ENCODE measurements around the gene METTL8.

DNA sequence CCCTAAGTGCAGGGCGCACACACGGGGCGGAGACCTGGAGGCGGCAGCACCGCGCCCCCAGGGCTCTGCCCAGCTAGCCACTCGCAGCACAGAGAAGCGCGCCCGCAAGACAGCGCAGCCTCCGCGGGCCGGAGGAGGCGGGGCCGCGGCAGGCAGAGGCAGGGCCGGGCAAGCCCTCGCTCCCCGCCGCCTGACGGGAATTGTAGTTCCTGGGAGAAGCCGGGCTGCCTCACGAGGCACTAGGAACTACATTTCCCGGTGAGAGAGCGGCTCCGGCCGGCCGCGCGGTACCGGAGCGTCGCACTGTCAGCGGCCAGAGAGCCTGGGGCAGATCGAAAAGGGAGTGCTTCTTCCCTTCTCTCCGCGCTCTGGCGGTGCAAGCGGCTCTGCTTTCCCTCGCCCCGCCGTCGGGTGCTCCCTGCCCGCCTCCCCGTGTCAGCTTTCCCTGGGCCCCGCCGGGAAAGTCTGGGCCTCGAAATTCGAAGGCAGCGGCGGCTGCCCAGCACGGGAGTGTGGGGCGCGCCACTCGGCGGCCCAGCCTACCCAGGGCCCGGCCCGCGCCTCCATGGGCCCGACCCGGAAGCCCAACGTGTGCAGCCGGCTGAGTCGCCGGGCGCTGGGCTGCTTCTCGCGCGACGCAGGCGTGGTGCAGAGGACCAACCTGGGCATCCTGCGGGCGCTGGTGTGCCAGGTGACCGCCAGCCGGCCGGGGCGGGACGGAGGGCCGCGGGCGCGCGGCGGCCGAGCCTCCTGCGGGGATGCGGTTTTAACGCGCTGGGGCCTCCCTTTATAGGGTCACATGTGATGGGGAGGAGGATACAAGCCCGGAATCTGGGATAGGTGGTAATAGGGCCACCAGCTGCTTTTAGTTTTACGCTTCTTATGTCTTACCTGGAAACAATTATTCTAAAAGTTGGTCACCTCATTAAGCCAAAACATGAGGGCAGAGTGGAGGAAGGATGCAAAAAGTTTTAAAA is 511 bp upstream of the METTL8 start, which contains the start of gene DCAF17:
- TF ChIP-seq, protein P1, sequence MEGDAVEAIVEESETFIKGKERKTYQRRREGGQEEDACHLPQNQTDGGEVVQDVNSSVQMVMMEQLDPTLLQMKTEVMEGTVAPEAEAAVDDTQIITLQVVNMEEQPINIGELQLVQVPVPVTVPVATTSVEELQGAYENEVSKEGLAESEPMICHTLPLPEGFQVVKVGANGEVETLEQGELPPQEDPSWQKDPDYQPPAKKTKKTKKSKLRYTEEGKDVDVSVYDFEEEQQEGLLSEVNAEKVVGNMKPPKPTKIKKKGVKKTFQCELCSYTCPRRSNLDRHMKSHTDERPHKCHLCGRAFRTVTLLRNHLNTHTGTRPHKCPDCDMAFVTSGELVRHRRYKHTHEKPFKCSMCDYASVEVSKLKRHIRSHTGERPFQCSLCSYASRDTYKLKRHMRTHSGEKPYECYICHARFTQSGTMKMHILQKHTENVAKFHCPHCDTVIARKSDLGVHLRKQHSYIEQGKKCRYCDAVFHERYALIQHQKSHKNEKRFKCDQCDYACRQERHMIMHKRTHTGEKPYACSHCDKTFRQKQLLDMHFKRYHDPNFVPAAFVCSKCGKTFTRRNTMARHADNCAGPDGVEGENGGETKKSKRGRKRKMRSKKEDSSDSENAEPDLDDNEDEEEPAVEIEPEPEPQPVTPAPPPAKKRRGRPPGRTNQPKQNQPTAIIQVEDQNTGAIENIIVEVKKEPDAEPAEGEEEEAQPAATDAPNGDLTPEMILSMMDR (IDR thresholded peaks at IDR 0.05), result peak in 8 of 12 donors; percentile 4 to 66 (median 40)
- TF ChIP-seq POLR2A (IDR thresholded peaks at IDR 0.05), result peak in 1 of 2 donors; percentile 74
